WTC11 (cell line): ENCODE data around the gene PCDH7. TPM values are rescaled to one million over a fixed set of nuclear protein-coding genes. Genes with fewer than 3 reads are reported as not detected.
A peak's percentile ranks its signal among the peaks of the same experiment; 100 is the strongest.

ENCODE experiments used
- ATAC-seq: fragments of 200-7000 bp; cut with Tn5 transposase; 2 replicates; pipeline ENCODE4 v1.10.0; 2021; ENCODE audit warnings: mild to moderate bottlenecking, moderate library complexity
- CTCF ChIA-PET: fragments of 300-600 bp; sonication (Branson Sonifier 250); formaldehyde crosslinking; loops from one replicate; lab custom pipeline; 2021; ENCODE audit warnings: antibody characterized with exemption; lab: Charles Lee
- POLR2A ChIA-PET: fragments of 350-600 bp; sonication (Branson Sonifier 250); formaldehyde crosslinking; loops from one replicate; lab custom pipeline; 2021; ENCODE audit warnings: antibody characterized with exemption; lab: Charles Lee
- DNase-seq: peaks from one replicate; pipeline ENCODE4 v3.0.0; 2021; ENCODE audit warnings: low spot score
- H3K27ac Mint-ChIP-seq: 2 replicates; pipeline ENCODE4 v1.8.0; 2021; ENCODE audit warnings: mixed read lengths
- H3K27me3 Mint-ChIP-seq: 2 replicates; pipeline ENCODE4 v1.8.0; 2021; ENCODE audit warnings: low read depth, mild to moderate bottlenecking, moderate library complexity, mixed read lengths
- H3K36me3 Mint-ChIP-seq: 2 replicates; pipeline ENCODE4 v1.8.0; 2021; ENCODE audit warnings: mixed read lengths
- H3K4me1 Mint-ChIP-seq: 2 replicates; pipeline ENCODE4 v1.8.0; 2022; ENCODE audit warnings: mixed read lengths
- H3K4me3 Mint-ChIP-seq: 2 replicates; pipeline ENCODE4 v1.8.0; 2021; ENCODE audit warnings: mild to moderate bottlenecking, moderate library complexity, mixed read lengths
- H3K9me3 Mint-ChIP-seq: 2 replicates; pipeline ENCODE4 v1.8.0; 2021; ENCODE audit warnings: mixed read lengths
- EMX1 ChIP-seq: fragments of 250-450 bp; sonication (Bioruptor Pico); IDR thresholded peaks from 2 replicates; pipeline ENCODE4 v1.8.0; 2021; ENCODE audit warnings: mild to moderate bottlenecking
- ESRRA ChIP-seq: sonication (generic); formaldehyde crosslinking; IDR thresholded peaks from 2 replicates; pipeline ENCODE4 v1.8.1; 2022; ENCODE audit warnings: mild to moderate bottlenecking, missing genetic modification reagents, borderline replicate concordance
- ETV6 ChIP-seq: sonication (generic); formaldehyde crosslinking; IDR thresholded peaks from 2 replicates; pipeline ENCODE4 v1.8.1; 2022; ENCODE audit warnings: mild to moderate bottlenecking, missing genetic modification reagents
- FOXK1 ChIP-seq: sonication (generic); formaldehyde crosslinking; IDR thresholded peaks from 2 replicates; pipeline ENCODE4 v1.8.0; 2022; ENCODE audit warnings: mild to moderate bottlenecking, moderate library complexity, missing genetic modification reagents
- FOXP1 ChIP-seq: sonication (generic); formaldehyde crosslinking; IDR thresholded peaks from 2 replicates; pipeline ENCODE4 v1.8.0; 2022; ENCODE audit warnings: missing genetic modification reagents, mild to moderate bottlenecking, moderate library complexity, borderline replicate concordance
- IRF2 ChIP-seq: sonication (generic); formaldehyde crosslinking; IDR thresholded peaks from 2 replicates; pipeline ENCODE4 v1.8.0; 2022; ENCODE audit warnings: low read depth, missing genetic modification reagents, borderline replicate concordance
- KAT7 ChIP-seq: sonication (generic); formaldehyde crosslinking; IDR thresholded peaks from 2 replicates; pipeline ENCODE4 v1.8.1; 2023; ENCODE audit warnings: missing genetic modification reagents, mild to moderate bottlenecking, borderline replicate concordance
- MYBL2 ChIP-seq: sonication (generic); formaldehyde crosslinking; IDR thresholded peaks from 2 replicates; pipeline ENCODE4 v1.8.1; 2023; ENCODE audit warnings: mild to moderate bottlenecking, moderate library complexity, missing genetic modification reagents
- NFATC4 ChIP-seq: fragments of 250-450 bp; sonication (Bioruptor Pico); IDR thresholded peaks from 2 replicates; pipeline ENCODE4 v1.9.0; 2021; ENCODE audit warnings: mild to moderate bottlenecking
- NFYB ChIP-seq: sonication (generic); formaldehyde crosslinking; conservative IDR thresholded peaks from 2 replicates; pipeline ENCODE4 v1.8.0; 2022; ENCODE audit warnings: low read depth, missing genetic modification reagents
- PREB ChIP-seq: sonication (generic); formaldehyde crosslinking; IDR thresholded peaks from 2 replicates; pipeline ENCODE4 v1.8.1; 2022; ENCODE audit warnings: mild to moderate bottlenecking, missing genetic modification reagents, moderate library complexity, borderline replicate concordance
- RELA ChIP-seq: sonication (generic); formaldehyde crosslinking; IDR thresholded peaks from 2 replicates; pipeline ENCODE4 v1.8.1; 2022; ENCODE audit warnings: missing genetic modification reagents, mild to moderate bottlenecking, borderline replicate concordance
- SMAD3 ChIP-seq: sonication (generic); formaldehyde crosslinking; IDR thresholded peaks from 2 replicates; pipeline ENCODE4 v1.8.0; 2022; ENCODE audit warnings: missing genetic modification reagents, mild to moderate bottlenecking, borderline replicate concordance
- SP1 ChIP-seq: sonication (generic); formaldehyde crosslinking; conservative IDR thresholded peaks from 2 replicates; pipeline ENCODE4 v1.8.1; 2022; ENCODE audit warnings: missing genetic modification reagents
- ZNF232 ChIP-seq: sonication (generic); formaldehyde crosslinking; IDR thresholded peaks from 2 replicates; pipeline ENCODE4 v1.8.0; 2022; ENCODE audit warnings: mild to moderate bottlenecking, missing genetic modification reagents
- ZNF425 ChIP-seq: fragments of 250-450 bp; sonication (Bioruptor Pico); conservative IDR thresholded peaks from 2 replicates; pipeline ENCODE4 v1.9.0; 2021; ENCODE audit warnings: mild to moderate bottlenecking
- total RNA-seq: library from RNA; stranded (reverse); gene quantifications from 3 replicates; pipeline ENCODE4 v1.2.3, GENCODE V29; 2021
- TF ChIP-seq, protein P1 (sequence below): sonication (generic); formaldehyde crosslinking; IDR thresholded peaks from 2 replicates; pipeline ENCODE4 v1.8.1; 2023; ENCODE audit warnings: mild to moderate bottlenecking, missing genetic modification reagents, borderline replicate concordance
- TF ChIP-seq, protein P2 (sequence below): sonication (generic); formaldehyde crosslinking; IDR thresholded peaks from 2 replicates; pipeline ENCODE4 v1.8.0; 2022; ENCODE audit warnings: mild to moderate bottlenecking, missing genetic modification reagents

PCDH7 gene
- total RNA-seq, 1 experiment from 2014 or later = 3.9 TPM

GRCh38 chr4:30719454-30720020 is 632 bp upstream of the PCDH7 start:
- peak; percentile 31 for ATAC-seq
- H3K4me1 Mint-ChIP-seq = peaks cover 37% of the 10 kb centered on the region

DNA sequence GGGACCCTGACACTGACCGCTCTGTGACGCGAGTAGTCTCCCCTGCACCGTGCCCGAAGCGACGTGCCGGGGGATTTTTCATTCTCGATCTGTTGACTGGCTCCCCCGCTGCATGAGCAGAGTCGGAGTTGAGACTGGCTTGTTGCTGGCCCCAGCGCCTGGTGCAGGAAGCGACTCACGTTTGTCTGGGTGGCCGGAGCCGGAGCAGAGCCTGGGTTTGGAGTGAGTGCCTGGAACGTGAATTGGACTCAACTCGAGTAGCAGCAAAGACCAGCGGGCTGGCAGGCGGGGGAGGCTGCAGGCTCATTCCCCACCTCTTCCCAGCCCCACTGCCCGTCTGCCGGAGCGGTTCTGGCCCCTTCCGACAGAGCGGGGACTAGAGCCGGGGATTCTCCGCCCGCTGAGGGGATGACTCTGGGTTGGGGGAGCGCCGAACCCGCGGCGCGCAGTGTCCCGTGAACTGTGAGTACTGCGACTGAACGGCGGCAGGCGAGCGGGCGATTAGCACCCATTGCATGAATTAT is 554 bp downstream of the PCDH7 start:
- peak; percentile 50 for DNase-seq
- TF ChIP-seq SP1 (CRISPR knock-in tag) (0 out of 2 replicates have a peak, but pooled peaks have one; percentile 18), FOXK1 (CRISPR knock-in tag) (no peak)
- CTCF ChIA-PET = interaction anchor here (0.8 to 1.0 kb wide), 2 partner anchors 9 to 920 kb away, joined by 3 to 4 read pairs; no protein-coding TSS in a partner anchor
- Mint-ChIP-seq H3K9me3 (no peaks in the 10 kb centered on the region), H3K36me3 (no peaks in the 10 kb centered on the region), H3K4me1 (peaks cover 37% of the 10 kb centered on the region), H3K4me3 (peak overlapping the region; percentile 97), H3K27ac (peak overlapping the region; percentile 49; the same call in 1 of the 2 replicates), H3K27me3 (peaks cover 65% of the 10 kb centered on the region)
- POLR2A ChIA-PET = no interaction called here
- peak; percentile 0 for ATAC-seq

More at GRCh38 chr4:30719454-30720020, 632 bp upstream of the PCDH7 start:
- H3K36me3 Mint-ChIP-seq = no peaks in the 10 kb centered on the region
- H3K27ac Mint-ChIP-seq = no peak overlapping the region; the same call in 1 of the 2 replicates
- POLR2A ChIA-PET = no interaction called here
- DNase-seq = peak; percentile 71
- CTCF ChIA-PET = interaction anchor here (0.6 kb wide), 1 partner anchor 326 kb away, joined by 3 read pairs; no protein-coding TSS in a partner anchor
- TF ChIP-seq MYBL2 (CRISPR knock-in tag) = no peak
- TF ChIP-seq ETV6 (CRISPR knock-in tag) = peak; percentile 46; the same call in 1 of the 2 replicates
- no peak for TF ChIP-seq IRF2 (CRISPR knock-in tag)
- TF ChIP-seq ZNF425 (CRISPR knock-in tag) = no peak
- peaks cover 64% of the 10 kb centered on the region for H3K27me3 Mint-ChIP-seq
- H3K4me3 Mint-ChIP-seq = peak overlapping the region; percentile 97
- H3K9me3 Mint-ChIP-seq = no peaks in the 10 kb centered on the region

DNA sequence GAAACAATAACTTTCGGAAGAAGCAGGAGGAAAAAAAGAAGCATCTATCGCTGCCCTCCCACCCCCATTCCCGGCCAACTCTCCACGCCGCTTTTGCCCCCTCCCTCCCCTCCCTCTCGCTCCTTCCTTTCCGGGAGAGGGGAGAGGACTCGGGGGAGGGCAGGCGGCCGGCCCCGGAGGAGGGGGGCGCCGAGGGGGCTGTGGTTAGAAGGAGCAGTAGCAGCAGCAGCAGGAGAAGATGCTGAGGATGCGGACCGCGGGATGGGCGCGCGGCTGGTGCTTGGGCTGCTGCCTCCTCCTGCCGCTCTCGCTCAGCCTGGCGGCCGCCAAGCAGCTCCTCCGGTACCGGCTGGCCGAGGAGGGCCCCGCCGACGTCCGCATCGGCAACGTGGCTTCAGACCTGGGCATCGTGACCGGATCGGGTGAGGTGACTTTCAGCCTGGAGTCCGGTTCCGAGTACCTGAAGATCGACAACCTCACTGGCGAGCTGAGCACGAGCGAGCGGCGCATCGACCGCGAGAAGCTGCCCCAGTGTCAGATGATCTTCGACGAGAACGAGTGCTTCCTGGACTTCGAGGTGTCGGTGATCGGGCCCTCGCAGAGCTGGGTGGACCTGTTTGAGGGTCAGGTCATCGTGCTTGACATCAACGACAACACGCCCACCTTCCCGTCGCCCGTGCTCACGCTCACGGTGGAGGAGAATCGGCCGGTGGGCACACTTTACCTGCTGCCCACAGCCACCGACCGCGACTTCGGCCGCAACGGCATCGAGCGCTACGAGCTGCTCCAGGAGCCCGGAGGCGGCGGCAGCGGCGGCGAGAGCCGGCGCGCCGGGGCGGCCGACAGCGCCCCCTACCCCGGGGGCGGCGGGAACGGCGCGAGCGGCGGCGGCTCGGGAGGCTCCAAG is 1.3 kb downstream of the PCDH7 start:
- Mint-ChIP-seq H3K36me3 (no peaks in the 10 kb centered on the region), H3K4me3 (peak overlapping the region; percentile 97), H3K27ac (no peak overlapping the region; the same call in 1 of the 2 replicates), H3K27me3 (peaks cover 65% of the 10 kb centered on the region), H3K4me1 (peaks cover 30% of the 10 kb centered on the region), H3K9me3 (no peaks in the 10 kb centered on the region)
- POLR2A ChIA-PET = interaction anchor here (0.5 kb wide), 1 partner anchor 1743 kb away, joined by 3 read pairs; no protein-coding TSS in a partner anchor
- CTCF ChIA-PET = interaction anchor here (0.6 to 1.2 kb wide), 5 partner anchors 9 to 920 kb away, joined by 3 to 4 read pairs (median 3); no protein-coding TSS in a partner anchor
- DNase-seq = peak; percentile 63
- peak; percentile 4 for ATAC-seq
- TF ChIP-seq ESRRA (CRISPR knock-in tag) (no peak), NFATC4 (CRISPR knock-in tag) (no peak), EMX1 (CRISPR knock-in tag) (no peak), ZNF232 (CRISPR knock-in tag) (0 out of 2 replicates have a peak, but pooled peaks have one; percentile 58), NFYB (no peak), FOXK1 (CRISPR knock-in tag) (peak; percentile 23; the same call in 1 of the 2 replicates), FOXP1 (CRISPR knock-in tag) (peak; percentile 47), PREB (CRISPR knock-in tag) (no peak), SP1 (CRISPR knock-in tag) (peak; percentile 43; the same call in 1 of the 2 replicates), SMAD3 (CRISPR knock-in tag) (0 out of 2 replicates have a peak, but pooled peaks have one; percentile 62), RELA (CRISPR knock-in tag) (0 out of 2 replicates have a peak, but pooled peaks have one; percentile 17), KAT7 (no peak)
- TF ChIP-seq, protein P1, sequence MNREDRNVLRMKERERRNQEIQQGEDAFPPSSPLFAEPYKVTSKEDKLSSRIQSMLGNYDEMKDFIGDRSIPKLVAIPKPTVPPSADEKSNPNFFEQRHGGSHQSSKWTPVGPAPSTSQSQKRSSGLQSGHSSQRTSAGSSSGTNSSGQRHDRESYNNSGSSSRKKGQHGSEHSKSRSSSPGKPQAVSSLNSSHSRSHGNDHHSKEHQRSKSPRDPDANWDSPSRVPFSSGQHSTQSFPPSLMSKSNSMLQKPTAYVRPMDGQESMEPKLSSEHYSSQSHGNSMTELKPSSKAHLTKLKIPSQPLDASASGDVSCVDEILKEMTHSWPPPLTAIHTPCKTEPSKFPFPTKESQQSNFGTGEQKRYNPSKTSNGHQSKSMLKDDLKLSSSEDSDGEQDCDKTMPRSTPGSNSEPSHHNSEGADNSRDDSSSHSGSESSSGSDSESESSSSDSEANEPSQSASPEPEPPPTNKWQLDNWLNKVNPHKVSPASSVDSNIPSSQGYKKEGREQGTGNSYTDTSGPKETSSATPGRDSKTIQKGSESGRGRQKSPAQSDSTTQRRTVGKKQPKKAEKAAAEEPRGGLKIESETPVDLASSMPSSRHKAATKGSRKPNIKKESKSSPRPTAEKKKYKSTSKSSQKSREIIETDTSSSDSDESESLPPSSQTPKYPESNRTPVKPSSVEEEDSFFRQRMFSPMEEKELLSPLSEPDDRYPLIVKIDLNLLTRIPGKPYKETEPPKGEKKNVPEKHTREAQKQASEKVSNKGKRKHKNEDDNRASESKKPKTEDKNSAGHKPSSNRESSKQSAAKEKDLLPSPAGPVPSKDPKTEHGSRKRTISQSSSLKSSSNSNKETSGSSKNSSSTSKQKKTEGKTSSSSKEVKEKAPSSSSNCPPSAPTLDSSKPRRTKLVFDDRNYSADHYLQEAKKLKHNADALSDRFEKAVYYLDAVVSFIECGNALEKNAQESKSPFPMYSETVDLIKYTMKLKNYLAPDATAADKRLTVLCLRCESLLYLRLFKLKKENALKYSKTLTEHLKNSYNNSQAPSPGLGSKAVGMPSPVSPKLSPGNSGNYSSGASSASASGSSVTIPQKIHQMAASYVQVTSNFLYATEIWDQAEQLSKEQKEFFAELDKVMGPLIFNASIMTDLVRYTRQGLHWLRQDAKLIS (CRISPR knock-in tag) = no peak
- TF ChIP-seq, protein P2, sequence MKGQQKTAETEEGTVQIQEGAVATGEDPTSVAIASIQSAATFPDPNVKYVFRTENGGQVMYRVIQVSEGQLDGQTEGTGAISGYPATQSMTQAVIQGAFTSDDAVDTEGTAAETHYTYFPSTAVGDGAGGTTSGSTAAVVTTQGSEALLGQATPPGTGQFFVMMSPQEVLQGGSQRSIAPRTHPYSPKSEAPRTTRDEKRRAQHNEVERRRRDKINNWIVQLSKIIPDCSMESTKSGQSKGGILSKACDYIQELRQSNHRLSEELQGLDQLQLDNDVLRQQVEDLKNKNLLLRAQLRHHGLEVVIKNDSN (CRISPR knock-in tag) = 0 out of 2 replicates have a peak, but pooled peaks have one; percentile 13
